Measurements from ENCODE around the gene ATXN7. TPM values are rescaled to one million over a fixed set of nuclear protein-coding genes. Genes with fewer than 3 reads are reported as not detected.

Gene ATXN7
- total RNA-seq, 4 donors from 2014 or later: 44.8 to 113 (median 51.0) TPM

DNA sequence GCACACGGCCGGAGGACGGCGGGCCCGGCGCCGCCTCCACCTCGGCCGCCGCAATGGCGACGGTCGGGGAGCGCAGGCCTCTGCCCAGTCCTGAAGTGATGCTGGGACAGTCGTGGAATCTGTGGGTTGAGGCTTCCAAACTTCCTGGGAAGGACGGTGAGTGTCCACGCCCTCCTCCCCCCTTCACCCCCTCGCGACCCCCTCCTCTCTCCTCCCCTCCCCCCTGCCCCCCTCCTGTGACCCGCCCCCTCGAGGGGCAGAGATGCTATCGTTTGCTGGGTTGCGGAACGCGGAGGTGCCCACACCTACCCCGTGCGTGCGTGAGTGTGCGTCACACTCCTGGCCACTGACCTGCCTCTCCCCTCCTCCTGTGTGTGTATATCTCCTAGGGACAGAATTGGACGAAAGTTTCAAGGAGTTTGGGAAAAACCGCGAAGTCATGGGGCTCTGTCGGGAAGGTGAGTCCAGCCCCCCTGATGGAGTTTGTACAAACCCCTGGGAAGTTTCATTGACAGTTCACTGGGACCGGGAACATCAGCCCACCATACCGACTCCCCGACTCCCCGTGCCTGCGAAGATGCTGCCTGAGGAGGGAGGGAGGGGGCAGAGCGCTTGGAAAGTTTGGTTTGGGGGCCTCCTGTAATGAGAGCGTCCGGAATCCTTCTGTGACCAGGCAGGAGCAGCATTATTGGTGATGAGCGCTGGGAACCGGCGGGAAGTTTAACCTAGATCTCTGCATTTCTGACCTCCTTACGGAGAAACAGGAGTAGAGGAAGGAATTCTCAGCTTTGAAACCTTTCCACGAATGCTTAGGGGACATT is 49.3 kb downstream of the ATXN7 start:
- peaks cover 0 to 7% (median 0%) of the 10 kb centered on the region in 4 donors for H3K36me3 ChIP-seq
- in situ Hi-C loops (cut with MboI; ENCODE audit: low pct_ligation_motif_present in 1 of 4, low pct_unique_long_range_greater_than_20kb in 1 of 4, low sequenced_read_pairs in 3 of 4) (no loop called here), intact Hi-C loops (cut with DNase I; ENCODE audit: low total_unique reads) (loop anchor here (10.0 kb wide), 1 partner anchor 82 kb away; no protein-coding TSS in a partner anchor)
- H3K4me1 ChIP-seq: peaks cover 6 to 35% (median 28%) of the 10 kb centered on the region in 4 donors
- H3K27ac ChIP-seq: peak overlapping the region; percentile 96 to 99 (median 98)
- peak; percentile 81 for DNase-seq
- 9% methylated on average over 34 of the region's 46 CpGs; no CpG with 5 or more reads in 1 of the 2 donors for WGBS, 2 donors (ENCODE audit: low coverage in 1 of 2)
- TF ChIP-seq POLR2A (IDR thresholded peaks at IDR 0.05): no peak
- TF ChIP-seq, protein P1, sequence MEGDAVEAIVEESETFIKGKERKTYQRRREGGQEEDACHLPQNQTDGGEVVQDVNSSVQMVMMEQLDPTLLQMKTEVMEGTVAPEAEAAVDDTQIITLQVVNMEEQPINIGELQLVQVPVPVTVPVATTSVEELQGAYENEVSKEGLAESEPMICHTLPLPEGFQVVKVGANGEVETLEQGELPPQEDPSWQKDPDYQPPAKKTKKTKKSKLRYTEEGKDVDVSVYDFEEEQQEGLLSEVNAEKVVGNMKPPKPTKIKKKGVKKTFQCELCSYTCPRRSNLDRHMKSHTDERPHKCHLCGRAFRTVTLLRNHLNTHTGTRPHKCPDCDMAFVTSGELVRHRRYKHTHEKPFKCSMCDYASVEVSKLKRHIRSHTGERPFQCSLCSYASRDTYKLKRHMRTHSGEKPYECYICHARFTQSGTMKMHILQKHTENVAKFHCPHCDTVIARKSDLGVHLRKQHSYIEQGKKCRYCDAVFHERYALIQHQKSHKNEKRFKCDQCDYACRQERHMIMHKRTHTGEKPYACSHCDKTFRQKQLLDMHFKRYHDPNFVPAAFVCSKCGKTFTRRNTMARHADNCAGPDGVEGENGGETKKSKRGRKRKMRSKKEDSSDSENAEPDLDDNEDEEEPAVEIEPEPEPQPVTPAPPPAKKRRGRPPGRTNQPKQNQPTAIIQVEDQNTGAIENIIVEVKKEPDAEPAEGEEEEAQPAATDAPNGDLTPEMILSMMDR (IDR thresholded peaks at IDR 0.05): no peak
- peak in 2 of 3 donors; percentile 47 to 63 for TF ChIP-seq POLR2AphosphoS5 (IDR thresholded peaks at IDR 0.05)
- no peaks in the 10 kb centered on the region for H3K27me3 ChIP-seq
- H3K9me3 ChIP-seq: no peaks in the 10 kb centered on the region
- peak overlapping the region; percentile 59 to 73 (median 67) for H3K4me3 ChIP-seq

DNA sequence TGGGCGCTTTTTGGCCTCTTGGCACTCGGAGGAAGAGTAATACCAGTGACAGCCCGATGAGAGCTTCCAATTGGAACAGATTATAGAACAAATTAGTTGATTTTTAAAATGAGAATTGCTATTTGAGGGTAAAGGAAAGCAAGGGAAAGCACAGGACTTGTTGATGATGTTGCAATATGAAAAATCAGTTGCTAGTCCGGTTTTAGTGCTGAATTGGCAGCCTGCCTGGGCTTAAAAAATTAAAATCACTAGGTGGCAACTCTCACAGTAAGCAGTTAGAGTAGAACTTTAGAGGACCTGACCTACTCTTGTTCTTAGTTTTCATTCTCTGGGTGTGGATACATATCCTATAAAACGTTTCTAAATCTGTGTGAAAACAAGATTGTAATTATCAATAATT is 50.6 kb downstream of the ATXN7 start:
- 29 to 30% methylated on average over 5 of the region's 5 CpGs for whole genome bisulfite sequencing, 2 donors (ENCODE audit: low coverage in 1 of 2)
- H3K36me3 ChIP-seq: peaks cover 0 to 12% (median 0%) of the 10 kb centered on the region in 4 donors
- intact Hi-C loops (cut with DNase I; ENCODE audit: low total_unique reads): loop anchor here (10.0 kb wide), 1 partner anchor 80 kb away; no protein-coding TSS in a partner anchor
- peak; percentile 61 for DNase-seq
- peaks cover 6 to 35% (median 28%) of the 10 kb centered on the region in 4 donors for H3K4me1 ChIP-seq
- in situ Hi-C loops (cut with MboI; ENCODE audit: low pct_ligation_motif_present in 1 of 4, low pct_unique_long_range_greater_than_20kb in 1 of 4, low sequenced_read_pairs in 3 of 4): no loop called here
- no peak overlapping the region for H3K4me3 ChIP-seq
- H3K27ac ChIP-seq: peak overlapping the region; percentile 96 to 99 (median 98)
- H3K9me3 ChIP-seq: no peaks in the 10 kb centered on the region
- TF ChIP-seq EP300 (IDR thresholded peaks at IDR 0.05; ENCODE audit: low read depth) (no peak), POLR2A (IDR thresholded peaks at IDR 0.05) (no peak), POLR2AphosphoS5 (IDR thresholded peaks at IDR 0.05) (no peak)
- TF ChIP-seq, protein P1 (IDR thresholded peaks at IDR 0.05): no peak
- H3K27me3 ChIP-seq: no peaks in the 10 kb centered on the region

DNA sequence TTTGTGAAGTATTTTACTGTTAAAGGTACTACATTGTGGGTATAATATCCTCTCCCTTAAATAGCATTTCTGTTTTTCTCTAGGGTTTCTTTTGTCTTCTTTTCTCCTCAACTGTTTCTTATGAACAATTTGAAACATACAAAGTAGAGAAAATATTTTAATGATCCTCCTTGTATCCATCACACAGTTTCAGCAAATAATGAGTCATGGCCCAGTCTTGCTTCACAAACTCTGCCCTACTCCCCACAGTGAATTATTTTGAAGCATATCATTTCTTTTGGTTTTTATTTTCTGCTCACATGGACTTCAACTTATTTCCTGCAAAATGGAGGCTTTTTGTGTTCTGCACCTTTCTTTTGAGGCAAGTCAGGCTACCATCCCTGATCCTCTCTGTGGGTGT is 54.7 kb downstream of the ATXN7 start:
- peaks cover 0 to 21% (median 14%) of the 10 kb centered on the region in 4 donors for H3K4me1 ChIP-seq
- in situ Hi-C loops (cut with MboI; ENCODE audit: low pct_ligation_motif_present in 1 of 4, low pct_unique_long_range_greater_than_20kb in 1 of 4, low sequenced_read_pairs in 3 of 4): no loop called here

DNA sequence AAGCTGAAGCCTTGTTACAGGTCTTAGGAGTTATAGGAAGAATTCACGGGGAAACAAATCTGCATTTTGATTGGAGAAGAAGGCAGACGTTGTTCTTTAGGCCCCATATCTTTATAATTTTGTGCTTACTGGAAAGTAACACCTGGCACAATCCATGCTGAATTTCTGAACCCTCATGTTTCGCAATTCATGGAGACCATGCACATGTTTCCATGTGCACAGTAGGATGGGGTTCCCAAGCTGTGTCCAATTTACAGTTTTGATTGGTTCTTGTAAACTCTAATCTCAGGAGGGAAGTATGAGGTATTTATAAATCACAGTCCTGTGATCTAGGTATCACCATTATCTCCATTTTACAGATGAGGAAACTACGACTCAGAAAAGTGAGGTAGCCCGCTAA is 56.3 kb downstream of the ATXN7 start:
- Histone ChIP-seq H3K4me1 (peaks cover 0 to 4% (median 0%) of the 10 kb centered on the region in 4 donors), H3K4me3 (no peak overlapping the region), H3K9me3 (no peaks in the 10 kb centered on the region), H3K36me3 (peaks cover 0 to 25% (median 0%) of the 10 kb centered on the region in 4 donors), H3K27me3 (no peaks in the 10 kb centered on the region), H3K27ac (no peak overlapping the region)
- intact Hi-C loops (cut with DNase I; ENCODE audit: low total_unique reads) (no loop called here), in situ Hi-C loops (cut with MboI; ENCODE audit: low pct_ligation_motif_present in 1 of 4, low pct_unique_long_range_greater_than_20kb in 1 of 4, low sequenced_read_pairs in 3 of 4) (no loop called here)
- TF ChIP-seq POLR2AphosphoS5 (IDR thresholded peaks at IDR 0.05) (no peak), POLR2A (IDR thresholded peaks at IDR 0.05) (no peak), EP300 (IDR thresholded peaks at IDR 0.05; ENCODE audit: low read depth) (no peak)
- TF ChIP-seq, protein P1 (IDR thresholded peaks at IDR 0.05): no peak
- WGBS, 2 donors (ENCODE audit: low coverage in 1 of 2): 75 to 93% methylated on average over 3 to 5 of the region's 5 CpGs
- no peak for DNase-seq

More for the DNA sequence above, 54.7 kb downstream of the ATXN7 start:
- Histone ChIP-seq H3K27me3 (no peaks in the 10 kb centered on the region), H3K4me3 (no peak overlapping the region), H3K36me3 (peaks cover 0 to 25% (median 0%) of the 10 kb centered on the region in 4 donors), H3K27ac (no peak overlapping the region), H3K9me3 (no peaks in the 10 kb centered on the region)
- DNase-seq: no peak
- intact Hi-C loops (cut with DNase I; ENCODE audit: low total_unique reads): loop anchor here (10.0 kb wide), 1 partner anchor 76 kb away; no protein-coding TSS in a partner anchor
- TF ChIP-seq, protein P1 (IDR thresholded peaks at IDR 0.05): no peak
- no peak for TF ChIP-seq POLR2A (IDR thresholded peaks at IDR 0.05)
- TF ChIP-seq EP300 (IDR thresholded peaks at IDR 0.05; ENCODE audit: low read depth): no peak
- TF ChIP-seq POLR2AphosphoS5 (IDR thresholded peaks at IDR 0.05): no peak
